GM12872 (cell line): Measurements from ENCODE around the gene NR6A1.

ENCODE experiments used
- CTCF ChIP-seq: IDR thresholded peaks from 3 replicates; pipeline ENCODE4 v1.5.1; 2011; ENCODE audit warnings: low read depth, mild to moderate bottlenecking, low read length, moderate library complexity; ENCODE audit not compliant: insufficient read depth

Gene NR6A1

GRCh38 chr9:124754289-124754688 is 16.8 kb downstream of the NR6A1 start:
- peak; percentile 37; the same call in 2 of the 3 replicates for TF ChIP-seq CTCF

- no peak for TF ChIP-seq CTCF
Observed at GRCh38 chr9:124752967-124753366, 18.1 kb downstream of the NR6A1 start.

GRCh38 chr9:124749781-124750180 is 21.3 kb downstream of the NR6A1 start:
- TF ChIP-seq CTCF, result no peak

- no peak for TF ChIP-seq CTCF
Observed at GRCh38 chr9:124749284-124749683, 21.8 kb downstream of the NR6A1 start.

- TF ChIP-seq CTCF, result no peak
Observed at GRCh38 chr9:124747065-124747464, 24.0 kb downstream of the NR6A1 start.

- TF ChIP-seq CTCF, result no peak
Observed at GRCh38 chr9:124743686-124744348, 27.3 kb downstream of the NR6A1 start.

GRCh38 chr9:124742940-124743339 is 28.2 kb downstream of the NR6A1 start:
- TF ChIP-seq CTCF, result no peak
